RWPE2 (cell line): ENCODE results near the gene LMTK3.

Experiments used
- ATAC-seq: fragments of 200-7000 bp; cut with Tn5 transposase; 3 replicates; pipeline ENCODE4 v1.9.1; 2021; ENCODE audit warnings: low read depth
- DNase-seq: peaks from one replicate; pipeline ENCODE4 v3.0.0-alpha.2; 2020; ENCODE audit warnings: low spot score
- H3K27ac ChIP-seq: fragments of 450-650 bp; 2 replicates; pipeline ENCODE4 v1.5.1; 2017; ENCODE audit warnings: mild to moderate bottlenecking; ENCODE audit not compliant: poor library complexity, severe bottlenecking
- H3K27me3 ChIP-seq: fragments of 250-450 bp; sonication (Bioruptor Pico); 2 replicates; pipeline ENCODE4 v1.5.1; 2021; ENCODE audit warnings: mild to moderate bottlenecking, moderate library complexity; ENCODE audit not compliant: insufficient read depth, poor library complexity, severe bottlenecking
- H3K36me3 ChIP-seq: fragments of 250-450 bp; sonication (Bioruptor Pico); 2 replicates; pipeline ENCODE4 v1.5.1; 2020; ENCODE audit warnings: low read depth, mild to moderate bottlenecking, moderate library complexity
- H3K4me1 ChIP-seq: fragments of 250-450 bp; sonication (Bioruptor Pico); 2 replicates; pipeline ENCODE4 v1.5.1; 2021; ENCODE audit warnings: mild to moderate bottlenecking, moderate library complexity; ENCODE audit not compliant: insufficient read depth, poor library complexity, severe bottlenecking
- H3K4me3 ChIP-seq: fragments of 250-450 bp; sonication (Bioruptor Pico); 2 replicates; pipeline ENCODE4 v1.5.1; 2021; ENCODE audit warnings: mild to moderate bottlenecking, moderate library complexity; ENCODE audit not compliant: severe bottlenecking
- H3K9me3 ChIP-seq: fragments of 250-450 bp; sonication (Bioruptor Pico); 2 replicates; pipeline ENCODE4 v1.5.1; 2021; ENCODE audit warnings: mild to moderate bottlenecking, moderate library complexity; ENCODE audit not compliant: severe bottlenecking
- CTCF ChIP-seq: fragments of 450-650 bp; IDR thresholded peaks from one replicate; pipeline ENCODE4 v1.5.1; 2017; ENCODE audit warnings: mild to moderate bottlenecking, moderate library complexity; ENCODE audit not compliant: poor library complexity, severe bottlenecking

The LMTK3 gene

GRCh38 chr19:48461651-48461981, 50.0 kb downstream of the LMTK3 start:
- DNase-seq (no peak), ATAC-seq (no peak)
- Histone ChIP-seq H3K36me3 (peaks cover 15% of the 10 kb centered on the region), H3K4me3 (no peak overlapping the region), H3K9me3 (no peaks in the 10 kb centered on the region), H3K27ac (no peak overlapping the region), H3K27me3 (no peaks in the 10 kb centered on the region), H3K4me1 (no peaks in the 10 kb centered on the region)
- TF ChIP-seq CTCF, result no peak

- no peak overlapping the region for H3K27ac ChIP-seq
- DNase-seq (no peak), ATAC-seq (no peak)
- TF ChIP-seq CTCF, result no peak
- H3K4me3 ChIP-seq, result no peak overlapping the region
- peaks cover 36% of the 10 kb centered on the region for H3K36me3 ChIP-seq
- no peaks in the 10 kb centered on the region for H3K27me3 ChIP-seq
- H3K9me3 ChIP-seq, result no peaks in the 10 kb centered on the region
- H3K4me1 ChIP-seq, result no peaks in the 10 kb centered on the region
These were observed 53.6 kb downstream of the LMTK3 start for GRCh38 chr19:48458016-48458415.

- DNase-seq (no peak), ATAC-seq (no peak)
- Histone ChIP-seq H3K9me3 (no peaks in the 10 kb centered on the region), H3K27ac (no peak overlapping the region), H3K36me3 (peaks cover 43% of the 10 kb centered on the region), H3K4me3 (no peak overlapping the region), H3K4me1 (no peaks in the 10 kb centered on the region), H3K27me3 (no peaks in the 10 kb centered on the region)
- no peak for TF ChIP-seq CTCF
These were observed 54.8 kb downstream of the LMTK3 start for GRCh38 chr19:48456864-48457263.

- TF ChIP-seq CTCF, result no peak
- H3K27ac ChIP-seq, result no peak overlapping the region
- H3K27me3 ChIP-seq, result no peaks in the 10 kb centered on the region
- no peak overlapping the region for H3K4me3 ChIP-seq
- no peaks in the 10 kb centered on the region for H3K4me1 ChIP-seq
- no peaks in the 10 kb centered on the region for H3K9me3 ChIP-seq
- peaks cover 51% of the 10 kb centered on the region for H3K36me3 ChIP-seq
- ATAC-seq (no peak), DNase-seq (no peak)
These were observed 55.6 kb downstream of the LMTK3 start for GRCh38 chr19:48455908-48456562.

- Histone ChIP-seq H3K9me3 (no peaks in the 10 kb centered on the region), H3K36me3 (peaks cover 54% of the 10 kb centered on the region), H3K4me3 (no peak within 1 kb of the TSS), H3K27me3 (no peaks in the 10 kb centered on the region), H3K4me1 (no peaks in the 10 kb centered on the region), H3K27ac (no peak within 1 kb of the TSS)
- no peak for TF ChIP-seq CTCF
- ATAC-seq (no peak), DNase-seq (no peak)
These were observed 56.3 kb downstream of the LMTK3 start, which contains the start of gene KCNJ14 for GRCh38 chr19:48455171-48455907. TSS of gene KCNJ14 (plus strand) at chr19:48455574. CDS start at chr19:48461725, 6,151 bp downstream.
